ENCODE measurements around the gene ADD2.

The ADD2 gene

GRCh38 chr2:70668432-70668831, 99.6 kb downstream of the ADD2 start:
- H2BK120ac ChIP-seq (ENCODE audit: low read depth, low read length), result no peak overlapping the region
- no peak overlapping the region for H2AFZ ChIP-seq (ENCODE audit: low read length)
- peaks cover 0 to 4% of the 10 kb centered on the region in 2 donors for H3K9me3 ChIP-seq (replicated peaks in 1 of 2; ENCODE audit: control insufficient read depth in 2 of 2, insufficient read depth in 1 of 2, low read depth in 1 of 2, low read length in 2 of 2)
- H3K27me3 ChIP-seq (ENCODE audit: control insufficient read depth in 3 of 3, insufficient read depth in 3 of 3, low read depth in 1 of 3, low read length in 3 of 3), result no peaks in the 10 kb centered on the region
- no peak overlapping the region for H4K91ac ChIP-seq (ENCODE audit: low read depth, low read length, poor library complexity)
- H3K79me1 ChIP-seq (ENCODE audit: low read depth, low read length), result no peaks in the 10 kb centered on the region
- no peak overlapping the region for H4K8ac ChIP-seq (ENCODE audit: low read depth, low read length)
- no peak overlapping the region for H2BK12ac ChIP-seq (ENCODE audit: low read length)
- H3K27ac ChIP-seq (replicated peaks; ENCODE audit: low read length), result no peak overlapping the region
- WGBS, 2 donors (ENCODE audit: extremely low coverage in 2 of 2, insufficient read length in 2 of 2, insufficient replicate concordance in 1 of 2), result no CpG with 5 or more reads among the region's 3 CpGs
- no peak overlapping the region for H2BK15ac ChIP-seq (ENCODE audit: low read length)
- H3K4me2 ChIP-seq (ENCODE audit: insufficient read depth, low read length, poor library complexity, severe bottlenecking), result no peak overlapping the region
- H3K36me3 ChIP-seq (replicated peaks in 1 of 2; ENCODE audit: control insufficient read depth in 2 of 2, insufficient read depth in 2 of 2, low read length in 2 of 2), result peaks cover 10 to 92% of the 10 kb centered on the region in 2 donors
- no peak overlapping the region for H3K14ac ChIP-seq (ENCODE audit: low read length)
- no peak overlapping the region for H3K18ac ChIP-seq (ENCODE audit: low read length)
- no peak for DNase-seq (ENCODE audit: low spot score)
- H2BK5ac ChIP-seq (ENCODE audit: low read length), result no peak overlapping the region
- no peak overlapping the region for H3K23ac ChIP-seq (ENCODE audit: low read depth, low read length, poor library complexity)
- no peak overlapping the region for H3K4ac ChIP-seq (ENCODE audit: low read length)
- H3K4me1 ChIP-seq (ENCODE audit: control insufficient read depth in 2 of 2, insufficient read depth in 1 of 2, low read depth in 1 of 2, low read length in 2 of 2), result peaks cover 0 to 2% of the 10 kb centered on the region in 2 donors
- no peak overlapping the region for H3K4me3 ChIP-seq (ENCODE audit: low read length in 2 of 2)
- H2AK5ac ChIP-seq (ENCODE audit: low read depth, low read length), result no peak overlapping the region
- no peak overlapping the region for H3K9ac ChIP-seq (ENCODE audit: low read depth, low read length, poor library complexity)

- H3K9ac ChIP-seq (ENCODE audit: low read depth, low read length, poor library complexity), result no peak overlapping the region
- H2BK15ac ChIP-seq (ENCODE audit: low read length), result no peak overlapping the region
- H2BK120ac ChIP-seq (ENCODE audit: low read depth, low read length), result no peak overlapping the region
- H3K9me3 ChIP-seq (replicated peaks in 1 of 2; ENCODE audit: control insufficient read depth in 2 of 2, insufficient read depth in 1 of 2, low read depth in 1 of 2, low read length in 2 of 2), result peaks cover 0 to 4% of the 10 kb centered on the region in 2 donors
- no peaks in the 10 kb centered on the region for H3K4me1 ChIP-seq (ENCODE audit: control insufficient read depth in 2 of 2, insufficient read depth in 1 of 2, low read depth in 1 of 2, low read length in 2 of 2)
- no peak overlapping the region for H3K4ac ChIP-seq (ENCODE audit: low read length)
- no peak overlapping the region for H3K23ac ChIP-seq (ENCODE audit: low read depth, low read length, poor library complexity)
- H2BK12ac ChIP-seq (ENCODE audit: low read length), result no peak overlapping the region
- no peak for DNase-seq (ENCODE audit: low spot score)
- H4K8ac ChIP-seq (ENCODE audit: low read depth, low read length), result no peak overlapping the region
- no peak overlapping the region for H3K18ac ChIP-seq (ENCODE audit: low read length)
- H3K14ac ChIP-seq (ENCODE audit: low read length), result no peak overlapping the region
- H2AK5ac ChIP-seq (ENCODE audit: low read depth, low read length), result no peak overlapping the region
- H4K91ac ChIP-seq (ENCODE audit: low read depth, low read length, poor library complexity), result no peak overlapping the region
- H2AFZ ChIP-seq (ENCODE audit: low read length), result no peak overlapping the region
- peaks cover 9 to 83% of the 10 kb centered on the region in 2 donors for H3K36me3 ChIP-seq (replicated peaks in 1 of 2; ENCODE audit: control insufficient read depth in 2 of 2, insufficient read depth in 2 of 2, low read length in 2 of 2)
- no peak overlapping the region for H3K4me2 ChIP-seq (ENCODE audit: insufficient read depth, low read length, poor library complexity, severe bottlenecking)
- no peak overlapping the region for H2BK5ac ChIP-seq (ENCODE audit: low read length)
- no peaks in the 10 kb centered on the region for H3K79me1 ChIP-seq (ENCODE audit: low read depth, low read length)
- H3K27ac ChIP-seq (replicated peaks; ENCODE audit: low read length), result no peak overlapping the region
- peak overlapping the region in 1 of 2 donors; percentile 2 for H3K4me3 ChIP-seq (ENCODE audit: low read length in 2 of 2)
- H3K27me3 ChIP-seq (ENCODE audit: control insufficient read depth in 3 of 3, insufficient read depth in 3 of 3, low read depth in 1 of 3, low read length in 3 of 3), result no peaks in the 10 kb centered on the region
- WGBS, 2 donors (ENCODE audit: extremely low coverage in 2 of 2, insufficient read length in 2 of 2, insufficient replicate concordance in 1 of 2), result 100% methylated on average over 1 of the region's 7 CpGs; no CpG with 5 or more reads in 1 of the 2 donors
These were observed 103.5 kb downstream of the ADD2 start for GRCh38 chr2:70664525-70664924.

GRCh38 chr2:70663411-70663810, 104.6 kb downstream of the ADD2 start:
- H3K23ac ChIP-seq (ENCODE audit: low read depth, low read length, poor library complexity), result no peak overlapping the region
- H2BK5ac ChIP-seq (ENCODE audit: low read length), result no peak overlapping the region
- H2AK5ac ChIP-seq (ENCODE audit: low read depth, low read length), result no peak overlapping the region
- no peak overlapping the region for H2AFZ ChIP-seq (ENCODE audit: low read length)
- H3K4me1 ChIP-seq (ENCODE audit: control insufficient read depth in 2 of 2, insufficient read depth in 1 of 2, low read depth in 1 of 2, low read length in 2 of 2), result peaks cover 0 to 1% of the 10 kb centered on the region in 2 donors
- no peak overlapping the region for H3K27ac ChIP-seq (replicated peaks; ENCODE audit: low read length)
- no peaks in the 10 kb centered on the region for H3K79me1 ChIP-seq (ENCODE audit: low read depth, low read length)
- no CpG with 5 or more reads among the region's 10 CpGs for WGBS, 2 donors (ENCODE audit: extremely low coverage in 2 of 2, insufficient read length in 2 of 2, insufficient replicate concordance in 1 of 2)
- H3K27me3 ChIP-seq (ENCODE audit: control insufficient read depth in 3 of 3, insufficient read depth in 3 of 3, low read depth in 1 of 3, low read length in 3 of 3), result no peaks in the 10 kb centered on the region
- no peak for DNase-seq (ENCODE audit: low spot score)
- H3K4me3 ChIP-seq (ENCODE audit: low read length in 2 of 2), result no peak overlapping the region
- peaks cover 0 to 4% of the 10 kb centered on the region in 2 donors for H3K9me3 ChIP-seq (replicated peaks in 1 of 2; ENCODE audit: control insufficient read depth in 2 of 2, insufficient read depth in 1 of 2, low read depth in 1 of 2, low read length in 2 of 2)
- no peak overlapping the region for H3K14ac ChIP-seq (ENCODE audit: low read length)
- H3K4ac ChIP-seq (ENCODE audit: low read length), result no peak overlapping the region
- H4K8ac ChIP-seq (ENCODE audit: low read depth, low read length), result no peak overlapping the region
- H4K91ac ChIP-seq (ENCODE audit: low read depth, low read length, poor library complexity), result no peak overlapping the region
- no peak overlapping the region for H2BK15ac ChIP-seq (ENCODE audit: low read length)
- H3K36me3 ChIP-seq (replicated peaks in 1 of 2; ENCODE audit: control insufficient read depth in 2 of 2, insufficient read depth in 2 of 2, low read length in 2 of 2), result peaks cover 9 to 74% of the 10 kb centered on the region in 2 donors
- H3K9ac ChIP-seq (ENCODE audit: low read depth, low read length, poor library complexity), result no peak overlapping the region
- no peak overlapping the region for H2BK120ac ChIP-seq (ENCODE audit: low read depth, low read length)
- no peak overlapping the region for H3K4me2 ChIP-seq (ENCODE audit: insufficient read depth, low read length, poor library complexity, severe bottlenecking)
- no peak overlapping the region for H3K18ac ChIP-seq (ENCODE audit: low read length)
- H2BK12ac ChIP-seq (ENCODE audit: low read length), result no peak overlapping the region

GRCh38 chr2:70659551-70659950, 108.4 kb downstream of the ADD2 start:
- H3K23ac ChIP-seq (ENCODE audit: low read depth, low read length, poor library complexity), result no peak overlapping the region
- no peak overlapping the region for H4K91ac ChIP-seq (ENCODE audit: low read depth, low read length, poor library complexity)
- no peak overlapping the region for H3K4me3 ChIP-seq (ENCODE audit: low read length in 2 of 2)
- peaks cover 0 to under 1% of the 10 kb centered on the region in 2 donors for H3K9me3 ChIP-seq (replicated peaks in 1 of 2; ENCODE audit: control insufficient read depth in 2 of 2, insufficient read depth in 1 of 2, low read depth in 1 of 2, low read length in 2 of 2)
- no peaks in the 10 kb centered on the region for H3K79me1 ChIP-seq (ENCODE audit: low read depth, low read length)
- no peak overlapping the region for H3K4me2 ChIP-seq (ENCODE audit: insufficient read depth, low read length, poor library complexity, severe bottlenecking)
- H3K4ac ChIP-seq (ENCODE audit: low read length), result no peak overlapping the region
- no peak overlapping the region for H3K27ac ChIP-seq (replicated peaks; ENCODE audit: low read length)
- no peak overlapping the region for H2AK5ac ChIP-seq (ENCODE audit: low read depth, low read length)
- H3K9ac ChIP-seq (ENCODE audit: low read depth, low read length, poor library complexity), result no peak overlapping the region
- H3K18ac ChIP-seq (ENCODE audit: low read length), result no peak overlapping the region
- H3K14ac ChIP-seq (ENCODE audit: low read length), result no peak overlapping the region
- WGBS, 2 donors (ENCODE audit: extremely low coverage in 2 of 2, insufficient read length in 2 of 2, insufficient replicate concordance in 1 of 2), result no CpG with 5 or more reads among the region's 5 CpGs
- H3K27me3 ChIP-seq (ENCODE audit: control insufficient read depth in 3 of 3, insufficient read depth in 3 of 3, low read depth in 1 of 3, low read length in 3 of 3), result no peaks in the 10 kb centered on the region
- no peak overlapping the region for H2BK5ac ChIP-seq (ENCODE audit: low read length)
- H3K36me3 ChIP-seq (replicated peaks in 1 of 2; ENCODE audit: control insufficient read depth in 2 of 2, insufficient read depth in 2 of 2, low read length in 2 of 2), result peaks cover 4 to 41% of the 10 kb centered on the region in 2 donors
- no peak for DNase-seq (ENCODE audit: low spot score)
- no peak overlapping the region for H4K8ac ChIP-seq (ENCODE audit: low read depth, low read length)
- no peak overlapping the region for H2AFZ ChIP-seq (ENCODE audit: low read length)
- H2BK12ac ChIP-seq (ENCODE audit: low read length), result no peak overlapping the region
- no peak overlapping the region for H2BK120ac ChIP-seq (ENCODE audit: low read depth, low read length)
- no peak overlapping the region for H2BK15ac ChIP-seq (ENCODE audit: low read length)
- peaks cover 3 to 4% of the 10 kb centered on the region in 2 donors for H3K4me1 ChIP-seq (ENCODE audit: control insufficient read depth in 2 of 2, insufficient read depth in 1 of 2, low read depth in 1 of 2, low read length in 2 of 2)

Data from neuronal stem cell (in vitro differentiated cells).